Measurements from ENCODE around the gene ZFYVE27. TPM values are rescaled to one million over a fixed set of nuclear protein-coding genes. Genes with fewer than 3 reads are reported as not detected.

Gene ZFYVE27
- total and polyA plus RNA-seq, 2 of the 4 experiments (the other 2 are of a cell fraction) = 13.1 to 22.2 TPM

DNA sequence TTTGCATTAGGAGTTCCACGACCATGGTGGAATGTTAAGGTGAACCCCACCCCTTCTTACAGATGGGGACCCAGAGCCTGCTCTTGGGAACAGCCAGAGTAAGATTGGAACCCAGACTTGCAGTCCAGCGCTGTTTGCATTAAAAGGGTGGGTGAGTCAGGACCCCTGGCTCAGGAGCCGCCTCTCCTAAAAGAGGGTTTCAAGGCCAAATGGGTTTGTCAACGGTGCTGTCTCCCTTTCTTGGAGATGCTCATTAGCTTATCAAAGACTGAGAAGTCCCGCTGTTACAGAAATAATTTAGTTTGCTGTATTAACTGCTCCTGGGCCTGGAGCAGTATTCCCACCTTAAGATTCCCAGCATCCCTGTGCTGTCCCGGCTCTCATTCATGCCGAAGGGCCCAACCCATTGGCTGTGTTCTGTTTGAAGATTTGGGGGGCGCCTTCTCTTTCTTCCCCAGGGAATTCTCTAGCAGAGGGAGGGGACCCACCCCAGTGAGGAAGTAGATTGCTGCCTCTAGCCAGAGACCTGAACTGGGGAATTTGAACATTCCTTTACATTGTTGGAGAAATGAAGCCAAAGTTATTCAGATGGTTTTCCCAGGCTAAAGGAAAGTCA lies 21.6 kb upstream of the ZFYVE27 start:
- ChIA-PET POLR2A (ENCODE audit: unreplicated experiment) (interaction anchor here (0.7 to 2.0 kb wide), 3 partner anchors 9 to 28 kb away, joined by 3 to 6 read pairs (median 5); partner anchors contain the start of gene AVPI1), CTCF (interaction anchor here (1.3 to 1.5 kb wide), 3 partner anchors 14 to 39 kb away, joined by 3 to 6 read pairs (median 4); partner anchors contain the start of gene ZFYVE27)
- H4K5ac ChIP-seq (ENCODE audit: low read depth, low read length) = peak overlapping the region; percentile 50
- H3K18ac ChIP-seq (ENCODE audit: low read depth, low read length) = peak overlapping the region; percentile 26; the same call in 1 of the 2 replicates
- DNase-seq (no peak), ATAC-seq (ENCODE audit: low read depth) (no peak)
- H3K14ac ChIP-seq (replicated peaks; ENCODE audit: low read depth, low read length) = peak overlapping the region; percentile 93
- H3K27me3 ChIP-seq (ENCODE audit: control insufficient read depth, insufficient read depth, low read length) = no peaks in the 10 kb centered on the region
- peak overlapping the region; percentile 91 for H3K4me2 ChIP-seq (ENCODE audit: low read depth, low read length)
- H2BK20ac ChIP-seq (ENCODE audit: low read depth, low read length) = peak overlapping the region; percentile 12; the same call in 1 of the 2 replicates
- H4K20me1 ChIP-seq (ENCODE audit: insufficient read depth, low read length) = peaks cover 43% of the 10 kb centered on the region
- peaks cover 31% of the 10 kb centered on the region for H3K36me3 ChIP-seq (ENCODE audit: control insufficient read depth, insufficient read depth, low read length)
- 0 out of 3 replicates have a peak overlapping the region, but pooled peaks have one; percentile 26 for H2BK15ac ChIP-seq (ENCODE audit: low read depth, low read length)
- intact Hi-C loops (cut with micrococcal nuclease) (no loop called here), in situ Hi-C loops (cut with MboI; ENCODE audit: low sequenced_read_pairs) (no loop called here), dilution Hi-C loops (cut with HindIII; ENCODE audit: low sequenced_read_pairs, unreplicated experiment) (no loop called here)
- H3K4me1 ChIP-seq (ENCODE audit: control insufficient read depth, insufficient read depth, low read length) = peaks cover 28% of the 10 kb centered on the region
- peak overlapping the region; percentile 99 for H2AK9ac ChIP-seq (replicated peaks; ENCODE audit: low read depth, low read length, poor library complexity)
- peak overlapping the region; percentile 99 for H3K27ac ChIP-seq (ENCODE audit: insufficient read depth, low read length)
- TSS peak; percentile 66 for BruUV-seq (replicated peaks)
- H3K23ac ChIP-seq (ENCODE audit: low read depth, low read length) = peak overlapping the region; percentile 70
- H3K4me3 ChIP-seq (ENCODE audit: insufficient read depth, low read depth, low read length) = peak overlapping the region; percentile 97
- no peaks in the 10 kb centered on the region for H3K9me3 ChIP-seq (ENCODE audit: control insufficient read depth, insufficient read depth, low read length)
- no CpG with 5 or more reads among the region's 8 CpGs for WGBS, 2 experiments (ENCODE audit: extremely low coverage in 2 of 2, insufficient read length in 1 of 2)
- H4K8ac ChIP-seq (ENCODE audit: low read depth in 2 of 2, low read length in 2 of 2) = peak overlapping the region; percentile 77 to 97; a peak in 3 of 4 replicates
- H4K91ac ChIP-seq (ENCODE audit: insufficient read depth, low read depth, low read length) = peak overlapping the region; percentile 98
- H3K4ac ChIP-seq (ENCODE audit: low read depth, low read length) = peak overlapping the region; percentile 95
- peaks cover 41 to 67% of the 10 kb centered on the region in 2 experiments; a peak in 3 of 4 replicates for H3K79me1 ChIP-seq (ENCODE audit: low read depth in 1 of 2, low read length in 2 of 2)
- H2BK120ac ChIP-seq (ENCODE audit: low read depth, low read length) = peak overlapping the region; percentile 48; the same call in 1 of the 2 replicates
- peak overlapping the region; percentile 33 for H2AK5ac ChIP-seq (ENCODE audit: low read depth, low read length)
- H2BK5ac ChIP-seq (ENCODE audit: low read depth, low read length, poor library complexity, severe bottlenecking) = peak overlapping the region; percentile 99
- H3K9me1 ChIP-seq (ENCODE audit: insufficient read depth, low read length) = peaks cover 24% of the 10 kb centered on the region
- H3K9ac ChIP-seq (ENCODE audit: low read depth, low read length) = peak overlapping the region; percentile 91
- peak overlapping the region; percentile 71; the same call in 1 of the 2 replicates for H3K56ac ChIP-seq (ENCODE audit: extremely low read depth, insufficient read depth, low read length)
- peak overlapping the region; percentile 94 for H2AFZ ChIP-seq (replicated peaks; ENCODE audit: low read length, poor library complexity)
- TF ChIP-seq RFX5 (IDR thresholded peaks at IDR 0.05; ENCODE audit: low read depth, low read length) (no peak), FOS (IDR thresholded peaks at IDR 0.05; ENCODE audit: low read depth, low read length) (no peak), MAZ (IDR thresholded peaks at IDR 0.05; ENCODE audit: borderline replicate concordance, low read depth, low read length) (no peak), BHLHE40 (IDR thresholded peaks at IDR 0.05; ENCODE audit: low read depth, low read length) (no peak), POLR2A (IDR thresholded peaks at IDR 0.05; ENCODE audit: low read depth, low read length) (no peak), MAFK (IDR thresholded peaks at IDR 0.05; ENCODE audit: low read depth, low read length) (no peak), RCOR1 (IDR thresholded peaks at IDR 0.05; ENCODE audit: insufficient replicate concordance, low read length) (no peak), SMC3 (IDR thresholded peaks at IDR 0.05; ENCODE audit: low read depth, low read length) (no peak), CEBPB (IDR thresholded peaks at IDR 0.05; ENCODE audit: low read depth, low read length) (no peak), MXI1 (IDR thresholded peaks at IDR 0.05; ENCODE audit: borderline replicate concordance, low read depth, low read length) (no peak), RAD21 (IDR thresholded peaks at IDR 0.05; ENCODE audit: low read length) (no peak), NFE2L2 (IDR thresholded peaks at IDR 0.05; ENCODE audit: low read depth, low read length) (no peak), CHD1 (IDR thresholded peaks at IDR 0.05; ENCODE audit: low read depth, low read length) (no peak)
- TF ChIP-seq, protein P1, sequence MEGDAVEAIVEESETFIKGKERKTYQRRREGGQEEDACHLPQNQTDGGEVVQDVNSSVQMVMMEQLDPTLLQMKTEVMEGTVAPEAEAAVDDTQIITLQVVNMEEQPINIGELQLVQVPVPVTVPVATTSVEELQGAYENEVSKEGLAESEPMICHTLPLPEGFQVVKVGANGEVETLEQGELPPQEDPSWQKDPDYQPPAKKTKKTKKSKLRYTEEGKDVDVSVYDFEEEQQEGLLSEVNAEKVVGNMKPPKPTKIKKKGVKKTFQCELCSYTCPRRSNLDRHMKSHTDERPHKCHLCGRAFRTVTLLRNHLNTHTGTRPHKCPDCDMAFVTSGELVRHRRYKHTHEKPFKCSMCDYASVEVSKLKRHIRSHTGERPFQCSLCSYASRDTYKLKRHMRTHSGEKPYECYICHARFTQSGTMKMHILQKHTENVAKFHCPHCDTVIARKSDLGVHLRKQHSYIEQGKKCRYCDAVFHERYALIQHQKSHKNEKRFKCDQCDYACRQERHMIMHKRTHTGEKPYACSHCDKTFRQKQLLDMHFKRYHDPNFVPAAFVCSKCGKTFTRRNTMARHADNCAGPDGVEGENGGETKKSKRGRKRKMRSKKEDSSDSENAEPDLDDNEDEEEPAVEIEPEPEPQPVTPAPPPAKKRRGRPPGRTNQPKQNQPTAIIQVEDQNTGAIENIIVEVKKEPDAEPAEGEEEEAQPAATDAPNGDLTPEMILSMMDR (conservative IDR thresholded peaks at IDR 0.05; ENCODE audit: low read depth, low read length) = no peak
- TF ChIP-seq, protein P2, sequence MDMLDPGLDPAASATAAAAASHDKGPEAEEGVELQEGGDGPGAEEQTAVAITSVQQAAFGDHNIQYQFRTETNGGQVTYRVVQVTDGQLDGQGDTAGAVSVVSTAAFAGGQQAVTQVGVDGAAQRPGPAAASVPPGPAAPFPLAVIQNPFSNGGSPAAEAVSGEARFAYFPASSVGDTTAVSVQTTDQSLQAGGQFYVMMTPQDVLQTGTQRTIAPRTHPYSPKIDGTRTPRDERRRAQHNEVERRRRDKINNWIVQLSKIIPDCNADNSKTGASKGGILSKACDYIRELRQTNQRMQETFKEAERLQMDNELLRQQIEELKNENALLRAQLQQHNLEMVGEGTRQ (IDR thresholded peaks at IDR 0.05; ENCODE audit: low read depth, low read length) = no peak

Data from IMR-90 (cell line).